GM12801 (cell line): Measurements from ENCODE around the gene ACTR6.

Experiments used
- CTCF ChIP-seq: IDR thresholded peaks from one replicate; pipeline ENCODE4 v1.5.1; 2011; ENCODE audit warnings: control low read depth; ENCODE audit not compliant: insufficient read length; ENCODE audit errors: extremely low read depth

The ACTR6 gene

GRCh38 chr12:100186071-100186470 is 14.5 kb upstream of the ACTR6 start:
- no peak for TF ChIP-seq CTCF

- TF ChIP-seq CTCF: no peak
Observed at GRCh38 chr12:100187068-100187467, 13.5 kb upstream of the ACTR6 start.

- no peak for TF ChIP-seq CTCF
Observed at GRCh38 chr12:100187857-100188519, 12.6 kb upstream of the ACTR6 start.

- TF ChIP-seq CTCF: no peak
Observed at GRCh38 chr12:100189636-100190394, 10.8 kb upstream of the ACTR6 start.

GRCh38 chr12:100193085-100193484 is 7.5 kb upstream of the ACTR6 start:
- no peak for TF ChIP-seq CTCF

GRCh38 chr12:100197486-100197885 is 3.1 kb upstream of the ACTR6 start:
- no peak for TF ChIP-seq CTCF

GRCh38 chr12:100199023-100199346 is 1.6 kb upstream of the ACTR6 start:
- no peak for TF ChIP-seq CTCF
